Endodermal cell (in vitro differentiated cells): ENCODE data around the gene TSKU. TPM values are rescaled to one million over a fixed set of nuclear protein-coding genes. Genes with fewer than 3 reads are reported as not detected.

Experiments used
- DNase-seq: peaks from one replicate; pipeline ENCODE4 v3.0.0-alpha.2; 2017
- H3K27ac ChIP-seq: 2 replicates; pipeline ENCODE4 v1.5.1; 2013; ENCODE audit warnings: mild to moderate bottlenecking, low read depth, low read length, moderate library complexity
- H3K27me3 ChIP-seq: 2 replicates; pipeline ENCODE4 v1.6.1; 2013; ENCODE audit warnings: mild to moderate bottlenecking, low read length, moderate library complexity; ENCODE audit not compliant: insufficient read depth, control insufficient read depth, poor library complexity, severe bottlenecking
- H3K36me3 ChIP-seq: 2 replicates; pipeline ENCODE4 v1.7.0; 2013; ENCODE audit warnings: mild to moderate bottlenecking, low read length, moderate library complexity; ENCODE audit not compliant: control insufficient read depth, insufficient read depth
- H3K4me1 ChIP-seq: one replicate; pipeline ENCODE4 v1.7.0; 2013; ENCODE audit warnings: low read length; ENCODE audit not compliant: control insufficient read depth, insufficient read depth
- H3K4me3 ChIP-seq: 2 replicates; pipeline ENCODE4 v1.5.1; 2013; ENCODE audit warnings: mild to moderate bottlenecking, low read length, moderate library complexity
- H3K9ac ChIP-seq: 2 replicates; pipeline ENCODE4 v1.6.1; 2013; ENCODE audit warnings: mild to moderate bottlenecking, low read length, moderate library complexity; ENCODE audit not compliant: poor library complexity, severe bottlenecking; ENCODE audit errors: extremely low read depth
- H3K9me3 ChIP-seq: 2 replicates; pipeline ENCODE4 v1.6.1; 2013; ENCODE audit warnings: mild to moderate bottlenecking, low read length, moderate library complexity; ENCODE audit not compliant: control insufficient read depth
- H3K27ac Mint-ChIP-seq: 2 replicates; pipeline ENCODE4 v1.8.0; 2020; ENCODE audit warnings: mixed read lengths
- H3K27me3 Mint-ChIP-seq: 2 replicates; pipeline ENCODE4 v1.8.0; 2021; ENCODE audit warnings: mild to moderate bottlenecking, mixed read lengths; ENCODE audit not compliant: insufficient read depth
- H3K36me3 Mint-ChIP-seq: 2 replicates; pipeline ENCODE4 v1.8.0; 2020; ENCODE audit warnings: low read depth, mixed read lengths
- H3K4me1 Mint-ChIP-seq: 2 replicates; pipeline ENCODE4 v1.8.0; 2020; ENCODE audit warnings: mixed read lengths
- H3K4me3 Mint-ChIP-seq: 2 replicates; pipeline ENCODE4 v1.8.0; 2020; ENCODE audit warnings: mild to moderate bottlenecking, moderate library complexity, mixed read lengths
- H3K9me3 Mint-ChIP-seq: 2 replicates; pipeline ENCODE4 v1.8.0; 2020; ENCODE audit warnings: mild to moderate bottlenecking, mixed read lengths
- WGBS, 2 experiments: methylation state at CpG; one replicate each; pipeline versions ENCODE4 v1.1.5 to v1.1.7; 2013; ENCODE audit warnings: missing lambda C conversion rate in 2 of 2, mixed read lengths in 1 of 2; ENCODE audit not compliant: insufficient coverage in 1 of 2, insufficient read length in 1 of 2; 5-methylcytosine and 5-hydroxymethylcytosine counted together
- total RNA-seq, 2 donors: library from RNA; stranded (reverse); fragmentation: NEBNext Ultra II Directional in 1 of 2; extraction: Animal tissue kit (Norgen Biotek cat#: 25700) in 1 of 2; gene quantifications; 2 replicates in 1 of 2; 3 replicates in 1 of 2; pipeline ENCODE4 v1.2.1, GENCODE V29; 2021
- TF ChIP-seq, protein P1 (sequence below): fragments of 200-600 bp; sonication (generic); conservative IDR thresholded peaks from 2 replicates; pipeline ENCODE4 v1.5.0; 2021; ENCODE audit warnings: antibody characterized with exemption, mild to moderate bottlenecking

TSKU gene
- total RNA-seq, 2 donors from 2014 or later = 105 to 130 TPM

DNA sequence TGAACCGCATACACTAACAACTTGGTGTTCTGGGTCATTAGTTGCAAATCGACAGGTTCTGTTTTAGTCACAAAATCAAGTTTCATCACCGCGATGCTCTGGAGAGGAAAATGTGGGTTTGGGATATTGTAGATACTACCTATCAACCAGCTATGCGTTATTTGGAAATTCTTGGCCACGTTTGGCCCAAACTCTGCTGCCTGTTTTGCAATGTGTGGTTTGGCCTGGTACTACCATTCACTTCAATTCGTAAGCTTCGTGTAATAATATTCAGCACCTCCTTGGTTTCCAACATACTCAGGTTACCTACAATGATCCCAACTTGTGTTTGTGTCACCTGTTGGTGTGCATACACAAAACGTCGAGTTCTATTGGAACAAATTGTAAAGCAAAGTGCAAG lies 61.4 kb downstream of the TSKU start:
- DNase-seq = no peak
- H3K9ac ChIP-seq = no peak overlapping the region
- Mint-ChIP-seq H3K9me3 (peaks cover 5% of the 10 kb centered on the region), H3K27me3 (peaks cover 12% of the 10 kb centered on the region), H3K4me3 (no peak overlapping the region), H3K36me3 (no peaks in the 10 kb centered on the region), H3K4me1 (peaks cover 16% of the 10 kb centered on the region), H3K27ac (no peak overlapping the region)
- 94 to 97% methylated on average over 6 to 10 of the region's 10 CpGs for WGBS, 2 experiments
- no peak overlapping the region for H3K27ac ChIP-seq
- no peak overlapping the region for H3K4me3 ChIP-seq
- H3K4me1 ChIP-seq = peaks cover 10% of the 10 kb centered on the region
- TF ChIP-seq, protein P1, sequence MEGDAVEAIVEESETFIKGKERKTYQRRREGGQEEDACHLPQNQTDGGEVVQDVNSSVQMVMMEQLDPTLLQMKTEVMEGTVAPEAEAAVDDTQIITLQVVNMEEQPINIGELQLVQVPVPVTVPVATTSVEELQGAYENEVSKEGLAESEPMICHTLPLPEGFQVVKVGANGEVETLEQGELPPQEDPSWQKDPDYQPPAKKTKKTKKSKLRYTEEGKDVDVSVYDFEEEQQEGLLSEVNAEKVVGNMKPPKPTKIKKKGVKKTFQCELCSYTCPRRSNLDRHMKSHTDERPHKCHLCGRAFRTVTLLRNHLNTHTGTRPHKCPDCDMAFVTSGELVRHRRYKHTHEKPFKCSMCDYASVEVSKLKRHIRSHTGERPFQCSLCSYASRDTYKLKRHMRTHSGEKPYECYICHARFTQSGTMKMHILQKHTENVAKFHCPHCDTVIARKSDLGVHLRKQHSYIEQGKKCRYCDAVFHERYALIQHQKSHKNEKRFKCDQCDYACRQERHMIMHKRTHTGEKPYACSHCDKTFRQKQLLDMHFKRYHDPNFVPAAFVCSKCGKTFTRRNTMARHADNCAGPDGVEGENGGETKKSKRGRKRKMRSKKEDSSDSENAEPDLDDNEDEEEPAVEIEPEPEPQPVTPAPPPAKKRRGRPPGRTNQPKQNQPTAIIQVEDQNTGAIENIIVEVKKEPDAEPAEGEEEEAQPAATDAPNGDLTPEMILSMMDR = no peak
- H3K27me3 ChIP-seq = no peaks in the 10 kb centered on the region
- H3K36me3 ChIP-seq = no peaks in the 10 kb centered on the region
- H3K9me3 ChIP-seq = no peaks in the 10 kb centered on the region

DNA sequence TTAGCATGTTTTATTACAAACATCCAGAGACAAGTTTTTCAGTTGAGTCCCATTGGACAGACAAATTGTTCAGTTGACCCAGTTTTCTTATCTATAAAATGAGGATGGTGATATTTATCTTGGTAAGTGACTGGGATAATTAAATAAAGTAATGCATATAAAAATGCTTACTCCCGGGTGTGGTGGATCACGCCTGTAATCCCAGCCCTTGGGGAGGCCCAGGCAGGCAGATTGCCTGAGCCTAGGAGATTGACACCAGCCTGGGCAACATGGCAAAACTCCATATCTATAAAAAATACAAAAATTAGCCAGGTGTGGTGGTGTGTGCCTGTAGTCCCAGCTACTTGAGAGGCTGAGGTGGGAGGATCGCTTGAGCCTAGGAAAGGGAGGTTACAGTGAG lies 61.9 kb downstream of the TSKU start:
- H3K27ac ChIP-seq = no peak overlapping the region
- TF ChIP-seq, protein P1 = no peak
- H3K4me3 Mint-ChIP-seq = no peak overlapping the region
- H3K9me3 ChIP-seq = no peaks in the 10 kb centered on the region
- H3K9ac ChIP-seq = no peak overlapping the region
- no peak overlapping the region for H3K4me3 ChIP-seq
- peaks cover under 1% of the 10 kb centered on the region for H3K27me3 ChIP-seq
- H3K36me3 ChIP-seq = no peaks in the 10 kb centered on the region
- H3K36me3 Mint-ChIP-seq = no peaks in the 10 kb centered on the region
- H3K4me1 Mint-ChIP-seq = peaks cover 16% of the 10 kb centered on the region
- H3K9me3 Mint-ChIP-seq = peaks cover 5% of the 10 kb centered on the region
- WGBS, 2 experiments = 95 to 100% methylated on average over 2 to 3 of the region's 3 CpGs
- no peak for DNase-seq
- H3K4me1 ChIP-seq = peaks cover 10% of the 10 kb centered on the region
- no peak overlapping the region for H3K27ac Mint-ChIP-seq
- H3K27me3 Mint-ChIP-seq = peaks cover 12% of the 10 kb centered on the region

DNA sequence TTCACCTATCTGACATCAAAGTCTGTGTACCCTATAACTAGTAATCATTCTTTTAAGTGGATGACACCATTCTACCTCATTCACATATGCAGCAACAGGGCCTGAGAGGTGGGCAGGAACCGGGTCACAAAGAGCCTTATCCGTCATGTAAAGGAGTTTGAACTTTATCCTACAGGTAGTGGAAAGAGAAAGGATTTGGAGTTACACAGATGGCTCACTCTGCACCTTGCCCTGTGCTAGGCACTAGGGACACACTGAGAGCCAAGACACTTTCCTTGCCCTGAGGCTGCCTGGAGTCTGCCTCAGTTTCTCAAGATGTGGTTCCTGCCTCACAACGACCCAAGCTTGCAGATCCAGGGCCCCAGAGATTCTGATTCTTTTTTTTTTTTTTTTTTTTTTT lies 63.3 kb downstream of the TSKU start:
- Mint-ChIP-seq H3K9me3 (peaks cover 5% of the 10 kb centered on the region), H3K27ac (no peak overlapping the region), H3K4me3 (no peak overlapping the region), H3K4me1 (peaks cover 12% of the 10 kb centered on the region), H3K36me3 (no peaks in the 10 kb centered on the region), H3K27me3 (peaks cover 12% of the 10 kb centered on the region)
- Histone ChIP-seq H3K36me3 (no peaks in the 10 kb centered on the region), H3K27ac (no peak overlapping the region), H3K4me1 (peaks cover 10% of the 10 kb centered on the region), H3K4me3 (no peak overlapping the region), H3K9ac (no peak overlapping the region), H3K27me3 (peaks cover 5% of the 10 kb centered on the region), H3K9me3 (no peaks in the 10 kb centered on the region)
- TF ChIP-seq, protein P1 = no peak
- no peak for DNase-seq
- WGBS, 2 experiments = 83 to 100% methylated on average over 2 to 3 of the region's 3 CpGs

Other genes starting within 250 kb of the TSKU start
- gene LRRC32, start 112.6 kb upstream of the TSKU start, total RNA-seq = 1 to 10 TPM; 1.3 to 1.6 TPM
- 10 to 100 TPM; 18.5 to 23.2 TPM for gene ACER3, start 77.6 kb downstream of the TSKU start, total RNA-seq